PC-9 (cell line): ENCODE results near the gene BRINP2.

ENCODE experiments used
- CTCF ChIP-seq: fragments of 200-600 bp; sonication (generic); conservative IDR thresholded peaks from 2 replicates; pipeline ENCODE4 v1.6.1; 2017; ENCODE audit warnings: mixed run types, antibody characterized with exemption, mild to moderate bottlenecking, moderate library complexity
- EZH2 ChIP-seq: fragments of 200-600 bp; sonication (generic); IDR thresholded peaks from 2 replicates; pipeline ENCODE4 v1.8.0; 2017; ENCODE audit warnings: antibody characterized with exemption, low read depth

DNA sequence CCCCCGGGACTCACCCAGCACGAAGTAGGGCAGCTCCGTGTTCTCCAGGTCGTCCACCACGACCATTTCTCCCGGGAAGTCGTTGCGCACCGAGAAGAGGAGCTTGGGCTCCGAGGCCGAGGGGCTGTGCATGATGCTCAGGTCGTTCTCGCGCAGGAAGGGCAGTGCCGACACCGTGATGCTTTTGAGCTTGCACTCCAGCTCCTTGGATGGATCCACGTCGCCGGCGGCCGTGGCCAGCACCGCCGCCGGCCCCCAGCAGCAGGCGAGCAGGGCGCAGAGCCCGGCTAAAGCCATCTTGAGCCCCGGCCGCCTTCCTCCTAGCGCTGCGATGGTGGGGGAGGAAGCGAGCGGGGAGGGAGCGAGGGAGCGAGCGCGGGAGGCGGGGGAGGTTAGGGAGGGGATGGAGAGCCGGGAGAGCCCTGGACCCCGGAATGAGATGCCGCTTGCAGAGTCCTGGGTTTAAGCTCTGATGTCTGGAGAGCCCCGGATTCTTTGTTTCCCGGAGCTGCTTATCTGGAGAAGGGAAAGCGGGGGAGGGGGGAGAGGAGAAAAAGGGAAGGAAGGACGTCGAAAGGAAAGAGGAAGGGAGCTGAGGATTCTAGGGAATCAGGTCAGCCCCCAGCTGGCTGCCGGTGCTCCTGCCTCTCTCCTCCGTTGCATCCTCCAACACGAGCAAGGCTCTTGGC lies 6.2 kb upstream of the BRINP2 start, which contains the start of gene ASTN1:
- TF ChIP-seq CTCF (no peak), EZH2 (no peak)
